GM19238 (cell line): ENCODE results near the gene PLSCR3.

Experiments
- DNase-seq: peaks from one replicate; pipeline ENCODE4 v3.0.0; 2011; ENCODE audit warnings: low spot score; ENCODE audit not compliant: insufficient read length

Gene PLSCR3

GRCh38 chr17:7394452-7395191 is at the start of gene PLSCR3:
Gene PLSCR3 (minus strand): TSS chr17:7394525. CDS start chr17:7394110, 415 bp downstream.
- peak; percentile 98 for DNase-seq

DNA sequence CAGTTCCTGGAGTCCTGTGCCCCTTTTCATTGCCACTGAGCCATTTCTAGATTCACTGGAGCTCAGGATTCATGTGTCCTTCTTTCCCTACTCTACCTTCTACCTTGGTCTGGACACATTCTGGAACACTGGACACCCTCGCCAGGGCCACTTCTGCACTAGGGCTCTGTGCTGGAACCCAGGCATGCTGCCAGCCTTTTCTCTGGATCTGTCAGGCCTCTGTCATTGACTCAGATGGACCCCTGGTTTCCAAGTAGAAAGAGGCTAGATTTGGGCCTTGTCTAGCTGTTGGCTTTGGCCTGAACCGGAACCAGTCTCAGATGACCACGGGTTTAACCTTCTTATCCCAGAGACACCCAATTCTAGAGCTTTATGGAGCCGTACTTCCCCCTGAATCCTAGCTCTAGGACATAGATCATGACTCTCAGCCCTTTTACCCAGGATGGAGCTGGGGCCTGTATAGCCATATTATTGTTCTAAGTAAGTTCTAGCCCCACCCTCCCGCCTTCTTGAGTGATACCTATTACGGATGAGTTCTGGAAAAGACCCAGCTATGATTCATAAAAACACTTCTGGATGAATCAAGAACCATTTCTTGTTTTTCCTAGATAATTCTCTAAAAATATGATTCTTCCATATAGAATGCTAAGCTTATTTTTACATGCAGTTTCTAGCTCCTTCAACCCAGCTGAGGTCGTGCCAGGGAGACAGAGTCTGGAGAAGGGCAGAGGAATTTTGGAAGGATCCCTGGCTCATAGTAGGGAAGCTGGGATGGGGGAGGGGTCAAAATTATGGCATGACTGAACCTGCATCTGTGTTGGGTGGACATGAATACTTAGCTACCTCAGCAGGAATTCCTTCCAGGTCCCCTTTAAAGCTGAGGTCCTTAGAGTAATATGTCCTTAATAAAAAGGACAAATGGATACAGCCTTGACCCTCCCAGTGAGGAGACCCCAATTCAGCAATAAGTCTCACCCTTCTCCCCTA is 49.5 kb upstream of the PLSCR3 start:
- no peak for DNase-seq

GRCh38 chr17:7442142-7442541 is 47.8 kb upstream of the PLSCR3 start:
- DNase-seq: no peak

DNA sequence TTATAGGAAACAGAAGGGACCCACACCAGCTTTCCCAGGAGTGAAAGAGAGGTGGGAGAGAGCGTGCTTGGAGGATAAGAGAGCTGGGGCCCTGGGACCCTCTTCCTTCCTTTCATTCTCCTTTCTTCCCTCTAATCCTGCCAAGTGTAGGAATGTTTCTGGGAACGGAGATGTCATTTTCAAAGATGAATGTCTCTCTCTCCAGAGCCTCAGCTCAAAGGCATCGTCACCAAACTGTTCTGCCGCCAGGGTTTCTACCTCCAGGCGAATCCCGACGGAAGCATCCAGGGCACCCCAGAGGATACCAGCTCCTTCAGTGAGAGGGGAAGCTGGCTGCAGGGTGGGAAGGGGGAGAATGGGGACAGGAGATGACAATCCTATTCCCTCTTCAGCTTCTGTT is 46.9 kb upstream of the PLSCR3 start:
- DNase-seq: no peak

DNA sequence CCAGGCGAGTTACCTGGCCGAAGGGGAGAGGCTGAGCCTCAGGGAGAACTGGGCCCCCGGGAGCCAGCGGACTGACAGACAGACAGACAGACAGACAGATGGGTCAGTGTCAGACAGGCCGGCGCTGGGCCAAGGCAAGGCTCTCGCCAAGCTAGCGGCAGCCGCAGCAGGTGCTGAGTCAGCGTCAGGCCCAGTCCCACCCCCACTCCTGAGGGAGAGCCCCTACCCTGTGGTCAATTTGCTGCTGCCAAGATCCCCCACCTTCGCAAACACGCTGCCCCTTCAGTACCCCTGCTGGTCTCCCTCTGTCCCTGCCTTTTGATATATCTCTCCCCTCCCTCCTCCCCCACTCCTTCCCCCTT is 46.5 kb upstream of the PLSCR3 start:
- DNase-seq: no peak

GRCh38 chr17:7440113-7440833 is 45.9 kb upstream of the PLSCR3 start:
- peak; percentile 47 for DNase-seq

GRCh38 chr17:7439462-7440112 is 45.3 kb upstream of the PLSCR3 start, which contains the start of gene FGF11:
Gene FGF11 (plus strand): TSS chr17:7439512. CDS start chr17:7439621, 109 bp downstream.
- no peak for DNase-seq

- no peak for DNase-seq
These were observed 44.5 kb upstream of the PLSCR3 start for GRCh38 chr17:7438656-7439460.

GRCh38 chr17:7437950-7438614 is 43.8 kb upstream of the PLSCR3 start:
- no peak for DNase-seq

DNA sequence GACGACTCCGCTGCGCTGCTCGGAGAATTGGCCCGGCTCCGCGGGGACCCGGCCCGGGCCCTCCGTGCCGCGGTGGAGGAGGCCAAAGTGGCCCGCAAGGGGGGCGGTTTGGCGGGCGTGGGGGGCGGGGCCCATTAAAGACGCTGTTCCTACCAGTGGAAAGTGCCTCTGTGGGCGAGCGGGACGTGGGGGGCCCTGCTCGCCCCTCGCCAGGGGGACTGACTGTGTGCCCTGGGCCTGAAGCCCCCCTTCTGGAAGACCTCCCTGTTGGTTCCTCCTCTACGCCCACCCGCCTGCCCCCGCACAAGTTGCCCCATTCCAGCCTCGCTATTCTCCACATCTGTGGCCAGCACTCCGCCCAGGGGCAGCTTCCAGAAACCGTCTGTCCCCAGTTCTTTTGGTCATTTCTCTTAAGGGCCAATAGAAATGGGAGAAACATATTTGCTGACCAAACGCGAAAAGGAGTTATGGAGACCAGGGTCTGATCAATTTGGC is 43.1 kb upstream of the PLSCR3 start:
- DNase-seq: no peak

- DNase-seq: peak; percentile 74
These were observed 42.4 kb upstream of the PLSCR3 start for GRCh38 chr17:7436556-7437368.

DNA sequence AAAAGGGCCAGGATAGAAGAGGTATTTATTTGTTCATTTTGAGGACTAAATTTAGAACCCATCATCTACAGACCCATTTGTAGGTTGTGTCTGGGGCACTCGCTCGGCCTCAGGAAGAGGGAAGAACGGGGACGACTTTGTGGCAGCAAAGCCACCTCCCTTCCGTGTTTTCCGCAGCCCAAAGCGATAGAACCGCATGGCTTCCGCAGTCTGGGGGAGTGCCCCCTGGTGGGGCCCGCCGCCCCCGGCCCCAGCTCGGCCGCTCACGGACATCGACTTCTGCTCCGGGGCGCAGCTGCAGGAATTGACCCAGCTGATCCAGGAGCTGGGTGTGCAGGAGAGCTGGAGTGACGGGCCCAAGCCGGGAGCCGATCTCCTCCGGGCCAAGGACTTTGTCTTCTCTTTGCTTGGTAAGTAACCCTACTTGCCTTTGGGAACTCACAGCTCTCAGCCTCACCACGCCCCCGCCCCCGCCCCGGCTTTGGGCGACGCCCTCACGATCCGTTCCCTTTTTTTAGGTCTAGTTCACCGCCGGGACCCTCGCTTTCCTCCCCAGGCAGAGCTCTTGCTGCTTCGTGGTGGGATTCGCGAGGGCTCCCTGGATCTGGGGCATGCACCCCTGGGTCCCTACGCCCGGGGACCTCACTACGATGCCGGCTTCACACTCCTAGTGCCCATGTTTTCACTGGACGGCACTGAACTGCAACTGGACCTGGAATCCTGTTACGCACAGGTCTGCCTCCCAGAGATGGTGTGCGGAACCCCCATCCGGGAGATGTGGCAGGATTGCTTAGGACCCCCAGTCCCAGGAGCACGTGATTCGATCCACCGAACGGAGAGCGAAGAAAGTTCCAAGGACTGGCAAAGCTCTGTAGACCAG is 41.6 kb upstream of the PLSCR3 start:
- peak; percentile 44 for DNase-seq

DNA sequence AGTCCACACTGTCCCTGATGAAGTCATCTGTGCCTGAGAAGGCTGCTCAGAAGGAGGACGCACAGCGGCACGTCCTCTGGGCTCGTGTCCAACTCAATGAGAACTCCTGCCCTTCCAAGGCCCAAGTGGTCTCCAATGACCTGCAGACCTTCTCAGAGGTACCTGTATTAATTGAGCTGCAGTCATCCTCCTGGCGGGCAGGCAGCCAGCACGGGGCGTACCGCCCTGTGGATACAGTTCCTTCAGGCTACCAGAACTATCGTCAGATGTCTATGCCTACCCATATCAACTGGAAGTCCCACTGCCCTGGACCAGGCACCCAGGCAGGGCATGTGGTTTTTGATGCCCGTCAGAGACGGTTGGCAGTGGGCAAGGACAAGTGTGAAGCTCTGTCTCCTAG is 38.0 kb upstream of the PLSCR3 start:
- no peak for DNase-seq

GRCh38 chr17:7431231-7431630 is 36.9 kb upstream of the PLSCR3 start:
- no peak for DNase-seq

DNA sequence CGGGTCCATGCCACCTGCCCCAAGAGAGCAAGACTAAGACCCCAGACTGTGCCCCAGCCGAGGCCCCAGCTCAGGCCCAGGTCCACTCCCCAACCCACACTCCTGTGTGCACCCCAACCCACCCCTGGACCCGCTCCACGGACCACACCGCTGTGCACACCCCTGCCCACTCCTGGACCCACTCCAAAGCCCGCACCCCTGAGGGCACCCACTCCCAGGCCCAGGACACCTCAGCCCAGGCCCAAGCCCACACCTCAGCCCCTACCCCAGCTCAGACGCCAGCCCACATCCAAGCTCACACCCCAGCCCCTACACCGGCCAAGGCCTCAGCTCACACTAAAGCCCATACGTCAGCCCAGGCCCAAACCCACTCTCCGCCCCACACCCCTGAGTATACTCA is 35.4 kb upstream of the PLSCR3 start:
- no peak for DNase-seq

DNA sequence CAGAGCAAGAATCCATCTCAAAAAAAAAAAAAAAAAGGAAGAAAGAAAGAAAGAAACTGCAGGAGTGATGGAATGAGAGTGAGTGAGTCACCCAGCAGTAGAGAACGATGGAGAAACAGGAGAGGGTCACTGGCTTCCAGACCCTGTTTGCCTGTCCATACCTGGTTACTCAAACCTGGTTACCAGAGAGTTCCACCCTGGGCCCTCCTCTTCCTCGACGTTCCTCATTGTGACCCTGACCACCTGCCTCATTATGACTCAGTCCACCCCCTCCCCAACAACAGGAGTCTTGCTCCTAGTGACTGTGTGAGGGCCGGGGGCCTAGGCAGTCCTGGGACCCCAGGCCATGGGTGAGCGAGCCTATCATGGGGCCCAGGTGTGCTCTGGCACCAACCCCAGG is 34.2 kb upstream of the PLSCR3 start, which contains the start of gene SPEM3:
Gene SPEM3 (plus strand): TSS at position 301 of the 400 bp plus-strand sequence. CDS start 46 bp downstream, at position 347.
- no peak for DNase-seq

DNA sequence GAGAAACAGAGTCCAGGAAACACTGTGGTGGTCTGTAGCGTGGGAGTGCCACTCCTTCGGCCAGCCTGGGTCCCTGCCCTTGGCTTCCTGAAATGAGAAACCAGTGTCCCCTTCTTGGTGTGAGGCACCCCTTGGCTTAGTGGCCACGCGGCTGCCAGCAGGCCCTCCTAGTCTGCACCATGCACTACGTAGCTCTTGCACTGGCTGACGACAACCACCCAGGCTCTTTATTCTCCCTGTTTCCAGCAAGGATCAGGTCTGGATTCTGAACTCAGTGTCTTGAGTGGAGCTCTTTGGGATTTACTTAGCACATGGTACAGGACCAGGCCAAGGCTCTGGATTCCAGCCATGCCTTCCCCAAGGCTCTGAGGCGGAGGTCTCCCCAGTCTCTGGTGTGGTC is 33.2 kb upstream of the PLSCR3 start:
- DNase-seq: no peak
